ENCODE measurements around the gene TENM4. TPM values are rescaled to one million over a fixed set of nuclear protein-coding genes. Genes with fewer than 3 reads are reported as not detected.

TENM4 gene
- total RNA-seq, 4 donors from 2014 or later = 7.7 to 39.3 (median 16.1) TPM

DNA sequence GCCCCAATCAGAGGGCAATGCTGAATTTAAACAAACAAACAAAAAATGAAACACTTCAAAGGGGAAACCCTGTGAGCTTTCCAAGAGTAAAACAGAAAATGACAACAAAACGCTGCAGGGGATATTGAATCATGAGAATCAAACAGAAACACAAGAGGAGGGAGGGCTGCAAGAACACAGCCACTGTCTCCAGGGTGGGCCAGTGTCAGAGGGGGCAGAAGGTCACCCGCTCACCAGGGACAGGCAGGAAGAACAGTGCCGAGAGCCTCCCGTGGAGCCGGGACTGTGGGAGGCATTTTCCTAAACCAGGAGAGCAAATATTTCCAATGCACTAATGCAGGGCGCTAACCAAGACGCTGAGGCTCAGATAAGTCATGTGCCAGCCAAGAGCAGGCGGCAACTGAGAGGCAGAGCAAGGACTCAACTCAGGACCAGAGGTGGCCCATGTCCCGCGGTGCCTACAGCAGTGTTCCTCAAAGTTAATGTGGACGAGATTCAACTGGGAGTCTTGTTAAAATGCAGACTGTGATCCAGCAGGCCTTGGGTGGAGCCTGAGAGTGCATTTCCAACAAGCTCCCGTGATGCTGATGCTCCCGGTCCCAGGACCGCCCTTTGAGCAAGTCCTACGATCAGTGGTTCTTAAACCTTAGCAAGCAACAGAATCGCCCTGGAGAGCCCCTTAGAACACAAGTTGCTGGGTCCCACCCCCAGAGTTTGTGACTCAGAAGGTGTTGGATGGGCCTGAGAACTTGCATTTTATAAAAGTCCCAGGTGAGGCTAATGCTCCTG, 197.2 kb downstream of the TENM4 start:
- intact Hi-C loops (cut with DNase I) = no loop called here
- Histone ChIP-seq H3K36me3 (no peaks in the 10 kb centered on the region), H3K9me3 (no peaks in the 10 kb centered on the region), H3K4me3 (no peak overlapping the region), H3K27ac (peak overlapping the region; percentile 79 to 89 (median 86)), H3K4me1 (peaks cover 17 to 43% (median 21%) of the 10 kb centered on the region in 3 donors), H3K27me3 (no peaks in the 10 kb centered on the region)
- 43 to 46% methylated on average over 10 to 15 of the region's 16 CpGs for WGBS, 2 donors
- TF ChIP-seq POLR2A (IDR thresholded peaks at IDR 0.05) (no peak), CTCF (IDR thresholded peaks at IDR 0.05) (no peak)
- no peak for DNase-seq

GRCh38 chr11:79242616-79243015, 198.2 kb downstream of the TENM4 start:
- 64 to 70% methylated on average over 3 of the region's 3 CpGs for WGBS, 2 donors
- TF ChIP-seq CTCF (IDR thresholded peaks at IDR 0.05) (no peak), POLR2A (IDR thresholded peaks at IDR 0.05) (no peak)
- Histone ChIP-seq H3K27me3 (no peaks in the 10 kb centered on the region), H3K36me3 (no peaks in the 10 kb centered on the region), H3K27ac (peak overlapping the region in 1 of 4 donors; percentile 85), H3K4me1 (peaks cover 17 to 49% (median 26%) of the 10 kb centered on the region in 3 donors), H3K9me3 (no peaks in the 10 kb centered on the region), H3K4me3 (no peak overlapping the region)
- intact Hi-C loops (cut with DNase I) = no loop called here
- DNase-seq = no peak

DNA sequence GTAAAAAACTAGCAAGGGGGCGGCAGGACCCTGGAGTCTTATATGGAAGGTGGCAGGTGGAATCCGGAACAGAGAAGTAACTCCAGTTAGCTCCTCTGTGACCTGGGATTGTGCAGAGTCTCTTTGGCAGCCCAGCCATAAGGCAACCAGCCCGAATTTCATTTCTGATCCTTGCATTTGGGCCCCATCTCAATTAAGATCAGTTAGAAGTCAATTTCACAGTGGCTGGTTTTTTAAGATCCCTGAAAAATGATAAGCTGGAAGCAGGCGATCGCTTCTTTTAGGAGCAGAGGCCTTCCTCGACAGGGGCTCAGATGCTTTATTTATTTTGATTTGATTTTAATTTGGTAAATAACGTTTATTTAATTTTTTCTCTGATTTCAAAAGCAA, 199.0 kb downstream of the TENM4 start:
- Histone ChIP-seq H3K27ac (no peak overlapping the region), H3K9me3 (no peaks in the 10 kb centered on the region), H3K4me1 (peaks cover 18 to 49% (median 32%) of the 10 kb centered on the region in 3 donors), H3K36me3 (no peaks in the 10 kb centered on the region), H3K4me3 (no peak overlapping the region), H3K27me3 (no peaks in the 10 kb centered on the region)
- no peak for TF ChIP-seq CTCF (IDR thresholded peaks at IDR 0.05)
- TF ChIP-seq POLR2A (IDR thresholded peaks at IDR 0.05) = no peak
- WGBS, 2 donors = 82 to 86% methylated on average over 6 to 7 of the region's 7 CpGs
- intact Hi-C loops (cut with DNase I) = no loop called here
- no peak for DNase-seq

DNA sequence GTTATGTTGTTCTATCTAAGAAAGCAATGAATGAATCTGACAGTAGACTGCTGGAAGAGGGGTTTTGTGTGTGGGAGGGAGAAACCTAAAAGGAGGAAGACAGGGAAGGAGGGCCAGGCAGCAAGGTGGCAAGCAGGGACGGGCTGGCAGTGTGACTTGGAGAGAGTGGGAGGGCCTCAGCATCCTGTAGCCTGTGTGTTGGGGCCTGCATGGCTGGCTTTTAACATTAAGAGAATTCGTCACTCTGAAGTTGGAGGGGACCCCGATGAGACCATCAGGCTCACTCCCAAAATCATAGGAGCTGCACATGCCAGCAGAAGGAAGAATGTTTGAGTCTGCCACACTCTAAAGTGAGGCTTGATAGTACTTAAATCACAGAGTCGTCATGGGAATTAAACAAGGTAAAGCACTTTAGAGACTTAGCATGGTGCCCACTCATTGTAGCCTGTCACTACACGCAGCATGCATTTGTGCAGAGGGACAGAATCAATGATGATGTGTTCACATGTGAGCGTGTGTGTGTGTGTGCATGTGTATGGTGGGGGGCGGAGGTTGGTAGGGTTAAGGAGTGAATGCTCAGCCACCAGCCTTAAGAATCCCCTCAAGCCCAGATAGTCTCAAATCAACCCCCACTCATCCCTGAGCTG, 199.5 kb downstream of the TENM4 start:
- Histone ChIP-seq H3K27ac (no peak overlapping the region), H3K4me3 (no peak overlapping the region), H3K36me3 (no peaks in the 10 kb centered on the region), H3K9me3 (no peaks in the 10 kb centered on the region), H3K4me1 (peaks cover 22 to 53% (median 35%) of the 10 kb centered on the region in 3 donors), H3K27me3 (no peaks in the 10 kb centered on the region)
- 59 to 81% methylated on average over 6 to 7 of the region's 7 CpGs for WGBS, 2 donors
- intact Hi-C loops (cut with DNase I) = no loop called here
- no peak for DNase-seq
- TF ChIP-seq POLR2A (IDR thresholded peaks at IDR 0.05) (no peak), CTCF (IDR thresholded peaks at IDR 0.05) (no peak)

- WGBS, 2 donors = 19 to 29% methylated on average over 6 of the region's 6 CpGs
- H3K27ac ChIP-seq = peak overlapping the region in 3 of 4 donors; percentile 20 to 80 (median 52)
Measured at GRCh38 chr11:79237703-79238102, 203.1 kb downstream of the TENM4 start.

More at GRCh38 chr11:79237703-79238102, 203.1 kb downstream of the TENM4 start:
- Histone ChIP-seq H3K9me3 (no peaks in the 10 kb centered on the region), H3K36me3 (no peaks in the 10 kb centered on the region), H3K4me1 (peaks cover 6 to 53% (median 26%) of the 10 kb centered on the region in 3 donors), H3K27me3 (no peaks in the 10 kb centered on the region), H3K4me3 (no peak overlapping the region)
- intact Hi-C loops (cut with DNase I) = no loop called here
- no peak for TF ChIP-seq CTCF (IDR thresholded peaks at IDR 0.05)
- no peak for TF ChIP-seq POLR2A (IDR thresholded peaks at IDR 0.05)
- DNase-seq = no peak
